ENCODE results near the gene TSNAX. TPM values are rescaled to one million over a fixed set of nuclear protein-coding genes. Genes with fewer than 3 reads are reported as not detected.

The TSNAX gene
- total RNA-seq, 4 donors from 2014 or later, result 8.2 to 27.0 (median 17.3) TPM

DNA sequence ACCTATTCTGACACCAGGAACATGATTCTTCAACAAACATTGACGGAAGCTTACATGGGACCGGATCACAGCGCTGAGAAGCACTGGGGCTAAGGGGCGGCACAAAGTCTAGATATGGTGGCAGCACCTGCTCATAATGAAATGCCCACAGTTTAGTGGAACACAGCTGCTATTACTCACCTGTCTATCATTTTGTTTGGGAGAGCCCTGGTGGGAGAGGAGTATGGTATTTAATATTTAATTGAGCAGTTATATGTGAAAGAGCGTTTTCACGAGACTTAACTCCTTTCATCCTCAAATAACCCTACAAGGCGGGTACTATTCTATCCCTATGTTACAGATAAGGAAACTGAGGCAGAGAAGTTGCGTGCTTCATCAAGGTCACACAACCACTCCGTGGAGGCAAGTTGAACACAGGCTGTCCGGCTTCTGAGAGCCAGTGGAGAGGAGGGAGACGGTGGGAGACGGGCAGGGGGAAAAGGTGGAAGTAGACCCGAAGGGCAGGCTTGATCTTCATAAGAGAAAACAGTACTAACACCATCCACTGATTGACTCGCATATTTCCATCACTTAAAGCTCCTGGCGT, 790 bp upstream of the TSNAX start:
- 40 to 50% methylated on average over 11 to 15 of the region's 15 CpGs for WGBS, 2 donors (ENCODE audit: low coverage in 1 of 2)
- Histone ChIP-seq H3K9me3 (no peaks in the 10 kb centered on the region), H3K27me3 (no peaks in the 10 kb centered on the region), H3K36me3 (peaks cover 0 to 3% (median 0%) of the 10 kb centered on the region in 4 donors), H3K4me1 (peaks cover 11 to 34% (median 16%) of the 10 kb centered on the region in 4 donors), H3K27ac (peak overlapping the region; percentile 91 to 96 (median 96)), H3K4me3 (peak overlapping the region; percentile 54 to 94 (median 88))
- intact Hi-C loops (cut with DNase I; ENCODE audit: low total_unique reads) (no loop called here), in situ Hi-C loops (cut with MboI; ENCODE audit: low pct_ligation_motif_present in 1 of 4, low pct_unique_long_range_greater_than_20kb in 1 of 4, low sequenced_read_pairs in 3 of 4) (no loop called here)
- DNase-seq, result no peak
- TF ChIP-seq, protein P1, sequence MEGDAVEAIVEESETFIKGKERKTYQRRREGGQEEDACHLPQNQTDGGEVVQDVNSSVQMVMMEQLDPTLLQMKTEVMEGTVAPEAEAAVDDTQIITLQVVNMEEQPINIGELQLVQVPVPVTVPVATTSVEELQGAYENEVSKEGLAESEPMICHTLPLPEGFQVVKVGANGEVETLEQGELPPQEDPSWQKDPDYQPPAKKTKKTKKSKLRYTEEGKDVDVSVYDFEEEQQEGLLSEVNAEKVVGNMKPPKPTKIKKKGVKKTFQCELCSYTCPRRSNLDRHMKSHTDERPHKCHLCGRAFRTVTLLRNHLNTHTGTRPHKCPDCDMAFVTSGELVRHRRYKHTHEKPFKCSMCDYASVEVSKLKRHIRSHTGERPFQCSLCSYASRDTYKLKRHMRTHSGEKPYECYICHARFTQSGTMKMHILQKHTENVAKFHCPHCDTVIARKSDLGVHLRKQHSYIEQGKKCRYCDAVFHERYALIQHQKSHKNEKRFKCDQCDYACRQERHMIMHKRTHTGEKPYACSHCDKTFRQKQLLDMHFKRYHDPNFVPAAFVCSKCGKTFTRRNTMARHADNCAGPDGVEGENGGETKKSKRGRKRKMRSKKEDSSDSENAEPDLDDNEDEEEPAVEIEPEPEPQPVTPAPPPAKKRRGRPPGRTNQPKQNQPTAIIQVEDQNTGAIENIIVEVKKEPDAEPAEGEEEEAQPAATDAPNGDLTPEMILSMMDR (IDR thresholded peaks at IDR 0.05), result peak in 1 of 5 experiments; percentile 4
- TF ChIP-seq EP300 (IDR thresholded peaks at IDR 0.05; ENCODE audit: low read depth), result no peak

DNA sequence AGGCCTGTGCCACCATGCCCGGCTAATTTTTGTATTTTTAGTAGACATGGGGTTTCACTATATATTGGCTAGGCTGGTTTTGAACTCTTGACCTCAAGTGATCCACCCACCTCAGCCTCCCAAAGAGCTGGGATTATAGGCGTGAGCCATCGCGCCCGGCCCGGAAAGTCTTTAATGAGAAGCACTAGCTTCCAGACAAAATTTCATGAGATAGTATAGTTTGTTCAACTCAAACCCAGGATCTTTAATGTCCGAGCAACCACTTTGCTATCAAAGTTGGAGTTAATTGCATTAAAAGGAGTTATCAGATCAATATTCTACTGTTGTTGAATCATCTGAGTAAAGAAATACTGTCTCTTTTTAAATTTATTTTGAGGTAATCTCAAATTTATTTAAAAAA, 4.8 kb downstream of the TSNAX start:
- intact Hi-C loops (cut with DNase I; ENCODE audit: low total_unique reads), result no loop called here
- TF ChIP-seq, protein P1 (IDR thresholded peaks at IDR 0.05), result no peak
- no peak for TF ChIP-seq POLR2A (IDR thresholded peaks at IDR 0.05)
- TF ChIP-seq EP300 (IDR thresholded peaks at IDR 0.05; ENCODE audit: low read depth), result no peak
- no peak for TF ChIP-seq POLR2AphosphoS5 (IDR thresholded peaks at IDR 0.05)
- no peak overlapping the region for H3K27ac ChIP-seq
- H3K4me1 ChIP-seq, result peaks cover 11 to 44% (median 14%) of the 10 kb centered on the region in 4 donors
- in situ Hi-C loops (cut with MboI; ENCODE audit: low pct_ligation_motif_present in 1 of 4, low pct_unique_long_range_greater_than_20kb in 1 of 4, low sequenced_read_pairs in 3 of 4), result no loop called here
- DNase-seq, result no peak
- no peaks in the 10 kb centered on the region for H3K27me3 ChIP-seq
- no peaks in the 10 kb centered on the region for H3K9me3 ChIP-seq
- 94 to 98% methylated on average over 5 to 7 of the region's 7 CpGs for WGBS, 2 donors (ENCODE audit: low coverage in 1 of 2)
- H3K4me3 ChIP-seq, result no peak overlapping the region
- peaks cover 0 to 28% (median 6%) of the 10 kb centered on the region in 4 donors for H3K36me3 ChIP-seq

- Histone ChIP-seq H3K9me3 (no peaks in the 10 kb centered on the region), H3K27ac (no peak overlapping the region), H3K27me3 (no peaks in the 10 kb centered on the region), H3K4me3 (no peak overlapping the region), H3K4me1 (peaks cover 3 to 37% (median 6%) of the 10 kb centered on the region in 4 donors), H3K36me3 (peaks cover 0 to 39% (median 9%) of the 10 kb centered on the region in 4 donors)
- intact Hi-C loops (cut with DNase I; ENCODE audit: low total_unique reads), result no loop called here
- DNase-seq, result no peak
- 70 to 73% methylated on average over 4 of the region's 4 CpGs for WGBS, 2 donors (ENCODE audit: low coverage in 1 of 2)
- in situ Hi-C loops (cut with MboI; ENCODE audit: low pct_ligation_motif_present in 1 of 4, low pct_unique_long_range_greater_than_20kb in 1 of 4, low sequenced_read_pairs in 3 of 4), result no loop called here
- TF ChIP-seq POLR2AphosphoS5 (IDR thresholded peaks at IDR 0.05) (no peak), POLR2A (IDR thresholded peaks at IDR 0.05) (no peak), EP300 (IDR thresholded peaks at IDR 0.05; ENCODE audit: low read depth) (no peak)
- TF ChIP-seq, protein P1 (IDR thresholded peaks at IDR 0.05), result no peak
Observed at GRCh38 chr1:231534703-231535159, 6.3 kb downstream of the TSNAX start.

- H3K27me3 ChIP-seq, result no peaks in the 10 kb centered on the region
- WGBS, 2 donors (ENCODE audit: low coverage in 1 of 2), result 87 to 94% methylated on average over 2 of the region's 2 CpGs
- no peak overlapping the region for H3K4me3 ChIP-seq
- no peaks in the 10 kb centered on the region for H3K9me3 ChIP-seq
- H3K4me1 ChIP-seq, result peaks cover 0 to 24% (median 1%) of the 10 kb centered on the region in 4 donors
- TF ChIP-seq POLR2A (IDR thresholded peaks at IDR 0.05) (no peak), POLR2AphosphoS5 (IDR thresholded peaks at IDR 0.05) (no peak), EP300 (IDR thresholded peaks at IDR 0.05; ENCODE audit: low read depth) (no peak)
- TF ChIP-seq, protein P1 (IDR thresholded peaks at IDR 0.05), result no peak
- H3K36me3 ChIP-seq, result peaks cover 0 to 39% (median 13%) of the 10 kb centered on the region in 4 donors
- no peak for DNase-seq
- intact Hi-C loops (cut with DNase I; ENCODE audit: low total_unique reads), result no loop called here
- no peak overlapping the region for H3K27ac ChIP-seq
- in situ Hi-C loops (cut with MboI; ENCODE audit: low pct_ligation_motif_present in 1 of 4, low pct_unique_long_range_greater_than_20kb in 1 of 4, low sequenced_read_pairs in 3 of 4), result no loop called here
Observed at GRCh38 chr1:231536099-231536498, 7.6 kb downstream of the TSNAX start.
